Effector CD4-positive, alpha-beta T cell (primary cell): ENCODE results near the gene SOX13.
"Not testable (repeated sequence)": the region's sequence is repeated elsewhere in the genome, so short reads cannot be mapped to it uniquely, and the experiment has no call there.

Experiments
- DNase-seq: peaks from one replicate; pipeline ENCODE4 v3.0.0-alpha.2; 2020

SOX13 gene

GRCh38 chr1:204087893-204088528, 15.1 kb downstream of the SOX13 start:
- no peak for DNase-seq

DNA sequence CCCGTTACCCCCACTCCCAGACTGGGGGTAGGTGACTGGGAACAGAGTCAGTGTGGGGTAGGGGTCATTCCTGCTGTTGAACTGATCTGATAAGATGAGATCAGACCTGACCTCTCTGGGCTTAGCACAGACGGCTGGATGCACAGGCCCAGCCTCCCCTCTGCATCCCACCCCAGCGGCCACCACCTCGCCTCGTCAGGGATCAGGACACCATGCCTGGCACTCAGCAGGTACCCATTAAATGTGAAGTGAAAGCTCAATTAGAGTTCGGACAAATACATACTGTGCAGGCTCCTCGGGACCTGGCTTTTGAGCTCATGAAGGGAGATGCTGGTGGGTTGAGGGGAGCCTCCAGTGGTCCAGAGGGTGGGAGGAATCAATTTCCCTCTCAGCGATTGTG, 15.7 kb downstream of the SOX13 start:
- no peak for DNase-seq

DNA sequence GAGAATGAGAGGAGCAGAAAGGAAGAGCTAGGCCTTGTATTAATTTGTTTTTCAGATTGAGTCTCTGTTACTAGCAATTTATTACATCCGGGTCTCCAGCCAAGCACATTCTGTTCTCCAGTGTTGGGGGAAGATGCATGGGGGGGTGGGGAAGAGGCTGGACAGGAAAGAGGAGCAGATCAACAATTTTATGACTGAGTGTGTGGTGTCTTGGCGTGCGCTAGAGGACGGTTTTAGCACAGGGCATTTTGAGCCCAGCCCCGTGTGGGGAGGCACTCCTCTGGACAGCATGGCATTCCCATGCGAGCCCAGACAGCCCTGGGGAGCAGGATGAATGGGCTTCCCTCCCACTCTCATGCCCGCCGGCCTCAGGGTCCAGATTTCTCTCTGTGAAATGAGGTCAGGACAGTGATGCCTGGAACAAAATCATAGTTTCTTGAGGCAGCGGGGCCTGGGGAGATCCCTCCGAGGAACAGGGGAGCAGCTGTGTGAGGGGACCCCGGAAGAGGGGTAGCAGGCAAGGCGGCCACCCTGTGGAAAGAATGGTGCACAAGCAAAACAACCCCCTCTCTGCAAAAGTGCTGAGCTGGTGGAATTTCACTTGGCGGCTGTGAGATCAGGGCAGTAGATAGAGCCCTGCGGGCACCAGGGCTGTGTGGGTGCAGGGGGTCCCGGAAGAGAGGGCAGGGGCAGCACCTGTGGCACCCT, 16.3 kb downstream of the SOX13 start:
- no peak for DNase-seq

GRCh38 chr1:204090132-204090531, 17.2 kb downstream of the SOX13 start:
- DNase-seq: not testable (repeated sequence)

- DNase-seq: no peak
These were observed 18.2 kb downstream of the SOX13 start for GRCh38 chr1:204091066-204091465.

DNA sequence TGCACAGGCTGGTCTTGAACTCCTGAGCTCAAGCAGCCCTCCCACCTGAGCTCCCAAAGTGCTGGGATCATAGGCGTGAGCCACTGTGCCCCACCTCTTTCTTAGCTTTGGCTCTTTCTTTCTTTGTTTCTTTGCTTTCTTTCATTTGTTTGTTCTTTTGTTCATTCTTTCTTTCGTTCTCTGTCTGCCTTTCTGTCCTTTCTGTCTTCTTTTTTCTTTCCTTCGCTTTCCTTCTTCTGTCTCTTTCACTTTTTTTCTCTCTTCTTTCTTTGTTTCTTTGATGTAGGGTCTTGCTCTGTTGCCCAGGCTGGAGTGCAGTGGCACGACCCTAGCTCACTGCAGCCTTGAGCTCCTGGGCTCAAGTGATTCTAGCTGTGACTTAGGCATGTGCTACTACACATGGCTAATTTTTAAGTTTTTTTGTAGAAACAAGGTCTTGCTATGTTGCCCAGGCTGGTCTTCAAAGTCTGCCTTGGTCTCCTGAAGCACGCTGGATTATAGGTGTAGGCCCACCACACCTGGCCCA, 18.9 kb downstream of the SOX13 start:
- no peak for DNase-seq

DNA sequence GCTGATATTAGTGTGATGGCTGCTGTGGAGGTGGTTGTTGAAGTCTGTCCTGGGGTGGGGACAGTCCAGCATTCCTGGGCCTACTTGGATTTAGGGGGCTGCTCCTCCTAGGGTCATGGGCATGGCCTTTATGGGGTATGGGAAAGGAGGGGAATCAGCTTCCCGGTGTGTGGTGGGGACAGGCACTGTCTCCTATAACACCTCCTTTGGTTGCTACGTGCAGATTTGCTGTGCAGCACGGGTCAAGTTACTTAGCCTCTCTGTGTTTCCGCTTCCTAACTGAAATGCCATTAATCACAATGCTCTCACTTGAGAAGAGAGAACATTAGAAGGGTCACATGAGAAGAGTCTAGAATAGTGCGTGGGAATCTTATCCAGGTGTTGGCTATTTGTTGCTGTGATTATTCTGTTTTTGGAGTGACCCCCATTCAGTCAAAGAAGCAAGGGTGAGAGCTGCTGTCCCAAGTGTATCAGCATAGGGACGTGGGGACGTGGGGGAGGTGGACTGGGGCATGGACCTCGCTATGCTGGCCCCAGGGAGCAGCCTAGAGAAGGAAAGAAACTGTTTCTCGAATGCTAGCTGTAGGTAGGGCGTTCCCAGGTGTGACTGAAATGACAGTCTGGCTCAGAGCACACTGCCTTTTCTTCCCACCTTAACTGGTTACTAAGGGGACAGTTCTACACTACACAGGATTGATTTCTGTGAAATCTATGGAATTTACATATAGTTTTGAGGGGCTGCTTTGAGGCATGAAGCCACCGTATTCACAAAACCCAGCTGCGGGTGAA, 19.9 kb downstream of the SOX13 start:
- no peak for DNase-seq

- no peak for DNase-seq
These were observed 20.5 kb downstream of the SOX13 start for GRCh38 chr1:204093421-204093717.

GRCh38 chr1:204093781-204094180, 20.9 kb downstream of the SOX13 start:
- no peak for DNase-seq

DNA sequence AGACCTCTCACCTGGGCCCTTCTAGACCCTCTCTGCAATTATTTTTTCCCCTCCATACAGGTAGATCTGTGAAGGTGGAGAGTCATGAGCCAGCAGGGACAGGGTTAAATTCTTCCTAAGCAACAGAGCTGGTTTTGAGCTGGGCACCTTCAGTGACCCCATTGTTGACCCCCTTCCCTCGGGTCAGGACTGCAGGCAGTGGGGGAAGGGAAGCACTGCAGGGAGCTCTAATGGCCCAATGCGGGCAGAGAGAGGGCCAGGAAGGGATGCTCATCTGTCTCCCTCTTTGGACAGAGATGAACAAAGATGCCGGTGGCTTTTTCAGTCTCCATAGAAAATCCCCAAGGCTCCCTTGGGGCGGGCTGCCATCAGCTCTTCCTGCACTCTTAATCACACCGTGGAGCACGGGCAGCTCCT, 21.4 kb downstream of the SOX13 start:
- no peak for DNase-seq

GRCh38 chr1:204094856-204095634, 22.1 kb downstream of the SOX13 start:
- no peak for DNase-seq

GRCh38 chr1:204096931-204097330, 24.0 kb downstream of the SOX13 start:
- DNase-seq: no peak

DNA sequence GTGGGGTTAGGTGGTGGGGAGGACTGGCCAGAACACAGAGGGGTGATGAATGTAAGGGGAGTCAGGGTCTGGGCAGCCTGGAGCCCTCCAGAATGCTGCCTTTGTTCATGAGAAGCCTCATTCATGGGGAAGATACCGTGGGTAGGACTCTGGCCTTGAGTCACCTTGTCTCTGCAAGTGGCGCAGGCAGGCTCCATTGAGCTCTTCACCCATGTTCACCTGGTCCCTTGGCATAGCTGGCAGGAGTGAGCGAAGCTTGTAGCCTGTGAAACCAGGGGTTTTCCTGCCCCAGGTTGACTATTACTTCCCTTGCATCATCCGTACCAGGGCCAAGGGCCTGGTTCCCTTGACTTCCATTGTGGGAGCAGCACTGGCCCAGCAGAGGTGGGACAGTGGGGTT, 25.8 kb downstream of the SOX13 start:
- DNase-seq: no peak

DNA sequence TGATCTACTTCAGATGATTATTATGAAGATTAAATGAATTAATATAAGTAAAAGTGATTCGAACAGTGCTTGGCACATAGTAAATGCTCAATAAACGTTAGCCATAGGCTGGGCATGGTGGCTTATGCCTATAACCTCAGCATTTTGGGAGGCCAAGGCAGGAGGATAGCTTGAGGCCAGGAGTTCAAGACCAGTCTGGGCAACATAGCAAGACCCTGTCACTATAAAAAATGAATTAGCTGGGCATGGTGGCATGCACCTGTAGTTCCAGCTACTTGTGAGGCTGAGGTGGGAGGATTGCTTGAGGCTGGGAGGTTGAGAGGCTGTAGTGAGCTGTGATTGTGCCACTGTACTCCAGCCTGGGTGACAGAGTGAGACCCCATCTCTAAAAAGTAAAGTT, 26.8 kb downstream of the SOX13 start:
- DNase-seq: not testable (repeated sequence)

DNA sequence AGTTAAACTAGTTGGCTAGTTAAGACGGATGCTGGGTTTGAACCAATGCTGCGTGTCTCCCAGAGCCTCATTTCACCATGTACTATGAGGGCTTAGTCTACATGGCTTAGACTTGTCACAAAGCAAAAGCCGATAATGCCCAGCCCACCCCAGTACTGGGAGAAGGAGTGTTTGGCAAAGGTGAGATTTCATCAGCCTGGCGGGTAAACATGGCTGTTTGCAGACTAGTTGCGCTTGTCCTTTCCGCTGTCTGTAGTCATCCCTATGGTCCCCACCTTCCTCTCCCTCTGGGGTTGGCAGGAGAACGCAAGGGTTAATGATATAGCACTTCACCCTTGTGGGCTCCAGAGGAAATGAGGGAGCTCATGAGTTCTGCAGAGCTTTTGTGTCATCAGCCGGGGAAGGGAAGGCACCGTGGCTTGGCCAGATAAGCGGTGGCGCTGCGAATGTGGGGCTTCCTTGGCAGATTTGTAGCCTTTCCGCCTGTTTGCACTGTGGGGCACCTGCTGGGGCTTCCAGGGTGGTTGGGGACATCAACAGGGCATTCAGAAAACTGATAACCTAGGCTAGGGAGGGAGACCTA, 29.2 kb downstream of the SOX13 start:
- DNase-seq: no peak

GRCh38 chr1:204102739-204103430, 30.0 kb downstream of the SOX13 start:
- DNase-seq: no peak

GRCh38 chr1:204103431-204103741, 30.5 kb downstream of the SOX13 start:
- no peak for DNase-seq

DNA sequence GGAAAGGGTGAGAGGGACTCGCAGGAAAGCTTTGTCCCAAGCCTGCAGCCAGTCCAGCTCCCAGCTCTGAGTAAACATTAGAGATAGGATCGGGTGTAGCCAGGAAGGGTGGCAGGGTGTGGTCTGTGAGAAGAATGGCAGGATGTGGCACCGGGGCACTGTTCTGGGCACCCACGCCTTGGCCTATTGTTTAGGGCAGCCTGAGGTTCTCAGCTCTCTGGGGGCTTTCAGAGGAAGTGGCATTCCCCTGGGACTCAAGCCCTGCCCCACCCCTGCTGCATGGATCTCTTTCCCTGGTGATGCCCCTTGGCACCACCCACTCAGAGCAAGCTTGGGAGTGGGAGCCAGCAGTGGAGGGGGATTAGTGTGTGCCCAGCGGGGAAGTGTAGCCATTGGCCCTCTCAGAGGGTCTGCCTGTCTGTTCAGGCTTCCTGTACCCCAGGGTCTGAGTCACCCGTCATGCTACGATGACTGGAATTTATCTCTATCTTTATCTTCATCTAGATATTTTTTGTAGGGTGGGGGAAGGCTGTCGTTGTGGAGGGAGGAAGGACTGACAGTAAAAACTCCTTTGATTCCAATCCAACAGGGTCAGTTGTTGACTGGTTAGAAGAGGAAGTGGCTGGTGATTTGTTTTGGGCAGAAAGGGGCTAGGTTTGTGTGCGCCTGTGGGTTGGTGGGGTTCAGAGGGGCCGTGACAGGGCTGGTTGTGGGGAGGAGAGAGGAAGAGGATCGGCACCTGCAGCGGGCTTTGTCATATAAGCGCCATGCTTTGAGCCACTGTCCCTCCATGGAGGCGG, 31.6 kb downstream of the SOX13 start:
- no peak for DNase-seq

DNA sequence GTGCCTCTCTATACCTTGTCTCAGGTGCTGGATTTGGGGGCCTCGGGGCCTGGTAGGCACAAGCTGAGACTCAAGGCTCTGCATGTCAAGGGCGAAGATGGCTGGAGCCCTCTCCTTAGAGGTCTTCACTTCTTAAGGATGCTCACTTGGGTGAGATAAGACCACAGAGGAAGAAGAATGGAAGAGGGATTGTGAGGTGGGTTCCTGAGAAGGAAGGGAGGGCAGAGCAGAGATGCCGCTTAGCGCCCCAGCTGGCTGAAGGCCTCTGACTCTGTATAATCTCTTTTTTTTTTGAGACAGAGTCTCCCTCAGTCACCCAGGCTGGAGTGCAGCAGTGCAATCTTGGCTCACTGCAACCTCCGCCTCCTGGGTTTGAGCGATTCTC, 32.2 kb downstream of the SOX13 start:
- DNase-seq: no peak

- no peak for DNase-seq
These were observed 33.9 kb downstream of the SOX13 start for GRCh38 chr1:204106825-204107224.

GRCh38 chr1:204107892-204108291, 35.0 kb downstream of the SOX13 start:
- DNase-seq: no peak
